Measurements from ENCODE around the gene TBC1D4.
"Not testable (repeated sequence)": the region's sequence is repeated elsewhere in the genome, so short reads cannot be mapped to it uniquely, and the experiment has no call there.

Gene TBC1D4

GRCh38 chr13:75455962-75456361, 26.0 kb downstream of the TBC1D4 start:
- in situ Hi-C loops (cut with MboI; ENCODE audit: low sequenced_read_pairs) = no loop called here

GRCh38 chr13:75454497-75454896, 27.5 kb downstream of the TBC1D4 start:
- in situ Hi-C loops (cut with MboI; ENCODE audit: low sequenced_read_pairs) = no loop called here

DNA sequence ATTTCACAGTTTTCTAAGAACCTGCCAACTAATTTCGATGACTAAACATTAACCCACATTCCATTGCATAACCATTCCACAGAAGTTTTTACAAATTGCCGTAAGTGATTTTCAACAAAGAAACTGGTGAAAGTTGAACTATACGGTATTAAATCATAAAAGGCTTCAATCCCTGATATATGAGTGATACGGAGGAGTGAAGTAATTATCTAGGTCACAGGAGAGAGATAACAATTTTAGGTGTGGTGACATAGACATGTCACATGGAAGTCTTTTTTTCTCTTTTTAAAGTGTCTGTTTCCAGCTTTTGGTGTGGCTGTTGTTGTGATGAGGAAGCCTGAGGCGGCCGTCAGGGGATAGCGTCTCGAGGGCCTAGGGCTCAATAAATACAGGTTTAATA, 29.4 kb downstream of the TBC1D4 start:
- in situ Hi-C loops (cut with MboI; ENCODE audit: low sequenced_read_pairs) = no loop called here

DNA sequence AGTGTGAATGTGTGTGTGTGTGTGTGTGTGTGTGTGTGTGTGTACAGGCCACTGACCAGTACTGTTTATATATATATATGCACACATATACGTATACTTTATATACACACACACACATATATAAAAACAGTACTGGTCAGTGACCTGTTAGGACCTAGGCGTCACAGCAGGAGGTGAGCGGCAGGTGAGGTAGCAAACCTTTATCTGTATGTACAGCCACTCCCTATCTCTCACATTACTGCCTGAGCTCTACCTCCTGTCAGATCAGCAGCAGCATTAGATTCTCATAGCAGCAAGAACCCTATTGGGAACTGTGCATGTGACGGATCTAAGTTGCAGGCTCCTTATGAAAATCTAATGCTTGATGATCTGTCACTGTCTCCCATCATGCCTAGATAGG, 34.5 kb downstream of the TBC1D4 start:
- in situ Hi-C loops (cut with MboI; ENCODE audit: low sequenced_read_pairs) = no loop called here

GRCh38 chr13:75446874-75447273, 35.1 kb downstream of the TBC1D4 start:
- in situ Hi-C loops (cut with MboI; ENCODE audit: low sequenced_read_pairs) = no loop called here

- in situ Hi-C loops (cut with MboI; ENCODE audit: low sequenced_read_pairs) = no loop called here
These were observed 36.1 kb downstream of the TBC1D4 start for GRCh38 chr13:75445717-75446499.

DNA sequence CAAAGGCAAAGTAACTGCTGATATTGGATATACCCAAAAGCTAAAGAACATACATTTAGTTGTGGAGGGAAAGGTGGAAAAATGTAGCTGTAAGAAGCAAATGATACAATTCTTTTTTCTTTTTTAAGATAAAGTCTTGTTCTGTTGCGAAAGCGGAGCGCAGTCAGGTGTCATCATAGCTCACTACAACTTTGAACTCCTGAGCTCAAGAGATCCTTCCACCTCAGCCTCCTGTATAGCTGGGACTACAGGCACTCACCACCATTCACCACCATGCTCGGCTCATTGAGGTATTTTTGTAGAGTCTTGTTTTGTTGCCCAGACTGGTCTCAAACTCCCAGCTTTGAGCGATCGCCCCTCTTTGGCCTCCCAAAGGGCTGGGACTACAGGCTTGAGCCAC, 38.0 kb downstream of the TBC1D4 start:
- in situ Hi-C loops (cut with MboI; ENCODE audit: low sequenced_read_pairs) = no loop called here

- in situ Hi-C loops (cut with MboI; ENCODE audit: low sequenced_read_pairs) = no loop called here
These were observed 38.5 kb downstream of the TBC1D4 start for GRCh38 chr13:75443356-75443958.

- in situ Hi-C loops (cut with MboI; ENCODE audit: low sequenced_read_pairs) = no loop called here
These were observed 39.2 kb downstream of the TBC1D4 start for GRCh38 chr13:75442736-75443234.

DNA sequence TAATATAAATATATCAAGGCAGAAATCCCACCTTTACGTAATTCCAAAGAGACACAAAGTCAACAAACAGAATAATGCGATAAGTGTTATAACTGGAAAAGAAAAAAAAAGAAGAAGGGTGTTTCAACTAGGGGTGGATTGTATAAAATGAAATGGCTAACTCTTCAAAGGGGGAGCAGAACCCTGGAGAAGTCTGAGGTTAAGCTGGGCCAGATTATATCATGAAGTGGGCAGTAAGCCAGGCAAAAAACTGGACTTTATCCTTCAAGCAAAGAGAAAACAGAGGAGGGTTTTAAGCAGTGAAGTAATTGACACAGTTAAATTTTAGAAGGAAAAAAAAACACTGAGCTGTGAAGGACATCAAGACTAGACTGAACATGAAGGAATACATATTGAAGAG, 41.9 kb downstream of the TBC1D4 start:
- in situ Hi-C loops (cut with MboI; ENCODE audit: low sequenced_read_pairs) = no loop called here

GRCh38 chr13:75437582-75438318, 44.2 kb downstream of the TBC1D4 start:
- in situ Hi-C loops (cut with MboI; ENCODE audit: low sequenced_read_pairs) = no loop called here

GRCh38 chr13:75434126-75434525, 47.8 kb downstream of the TBC1D4 start:
- in situ Hi-C loops (cut with MboI; ENCODE audit: low sequenced_read_pairs) = not testable (repeated sequence)

DNA sequence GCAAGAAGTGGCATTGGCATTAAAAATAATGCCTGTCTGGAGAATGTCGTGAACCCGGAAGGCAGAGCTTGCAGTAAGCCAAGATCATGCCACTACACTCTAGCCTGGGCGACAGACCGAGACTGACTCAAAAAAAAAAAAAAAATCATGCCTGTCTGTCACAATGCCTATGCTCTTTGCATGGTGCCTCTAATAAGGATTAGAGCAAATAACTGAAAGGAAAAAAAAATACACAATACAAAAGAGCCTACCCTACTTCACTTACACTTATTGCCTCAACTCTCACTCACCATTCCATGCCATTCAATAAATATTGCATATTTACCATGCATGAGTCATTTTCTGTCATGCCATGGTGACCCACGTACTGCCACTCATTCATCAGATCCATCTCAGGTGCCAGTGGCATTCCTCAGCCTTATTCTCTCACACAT, 49.1 kb downstream of the TBC1D4 start:
- in situ Hi-C loops (cut with MboI; ENCODE audit: low sequenced_read_pairs) = no loop called here

- in situ Hi-C loops (cut with MboI; ENCODE audit: low sequenced_read_pairs) = no loop called here
These were observed 49.9 kb downstream of the TBC1D4 start for GRCh38 chr13:75432045-75432444.

- in situ Hi-C loops (cut with MboI; ENCODE audit: low sequenced_read_pairs) = no loop called here
These were observed 51.3 kb downstream of the TBC1D4 start for GRCh38 chr13:75430436-75431209.

DNA sequence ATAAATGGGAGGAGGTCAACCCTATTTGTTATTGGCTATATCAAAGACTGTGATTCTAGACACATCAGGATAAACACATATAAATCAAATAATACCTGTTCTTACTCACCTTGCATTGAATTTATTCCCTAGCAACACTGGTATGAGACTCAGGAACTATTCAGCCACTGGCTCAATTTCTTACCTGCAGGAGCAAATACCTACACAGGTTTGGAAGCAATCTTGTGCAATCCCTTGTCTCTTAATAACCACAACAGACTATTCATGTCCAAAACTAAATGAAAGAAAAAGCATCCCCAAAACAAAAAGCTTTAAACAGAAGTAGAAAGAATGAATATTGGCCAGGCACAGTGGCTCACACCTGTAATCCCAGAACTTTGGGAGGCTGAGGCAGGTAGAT, 55.5 kb downstream of the TBC1D4 start:
- in situ Hi-C loops (cut with MboI; ENCODE audit: low sequenced_read_pairs) = no loop called here

DNA sequence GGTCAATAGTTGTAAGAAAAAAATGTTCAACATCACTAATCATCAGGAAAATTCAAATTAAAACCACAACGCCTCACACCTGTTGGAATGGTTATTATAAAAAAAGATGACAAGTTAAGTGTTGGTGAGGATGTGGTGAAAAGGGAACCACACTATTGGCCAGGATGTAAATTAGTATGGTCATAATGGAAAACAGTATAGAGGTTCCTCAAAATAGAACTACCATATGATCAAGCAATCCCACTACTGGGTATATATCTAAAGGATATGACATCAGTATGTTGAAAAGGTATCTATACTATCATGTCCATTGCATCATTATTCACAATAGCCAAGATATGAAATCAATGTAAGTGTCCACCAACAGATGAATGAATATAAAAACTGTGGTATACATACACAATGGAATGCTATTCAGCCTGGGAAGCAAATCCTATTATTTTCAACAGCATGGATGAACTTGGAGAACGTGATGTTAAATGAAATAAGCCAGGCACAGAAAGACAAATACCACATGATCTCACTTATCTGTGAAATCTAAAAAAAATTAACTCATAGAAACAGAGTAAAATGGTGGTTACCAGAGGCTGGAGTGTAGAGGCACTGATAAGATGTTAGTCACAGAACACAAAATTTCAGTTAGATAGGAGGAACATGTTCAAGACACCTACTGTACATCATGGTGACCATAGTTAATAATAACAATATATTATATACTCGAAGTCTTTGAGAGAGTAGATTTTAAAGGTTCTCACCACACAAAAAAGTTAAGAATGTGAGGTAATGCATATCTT, 56.6 kb downstream of the TBC1D4 start:
- in situ Hi-C loops (cut with MboI; ENCODE audit: low sequenced_read_pairs) = no loop called here

DNA sequence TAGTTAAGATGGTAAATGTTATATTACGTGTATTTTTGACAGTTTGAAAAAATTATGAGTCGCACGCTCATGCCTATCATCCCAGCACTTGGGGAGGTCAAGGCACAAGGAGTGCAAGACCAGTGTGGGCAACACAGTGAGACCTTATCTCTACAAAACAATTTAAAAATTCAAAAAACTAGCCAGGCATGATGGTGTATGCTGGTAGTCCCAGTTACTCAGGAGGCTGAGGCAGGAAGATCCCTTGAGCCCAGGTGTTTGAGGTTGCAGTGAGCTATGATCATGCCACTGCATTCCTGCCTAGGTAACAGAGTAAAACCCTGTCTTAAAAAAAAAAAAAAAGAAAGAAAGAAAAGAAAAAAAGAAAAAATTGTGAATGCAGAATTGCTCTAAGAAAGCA, 58.0 kb downstream of the TBC1D4 start:
- in situ Hi-C loops (cut with MboI; ENCODE audit: low sequenced_read_pairs) = no loop called here

- in situ Hi-C loops (cut with MboI; ENCODE audit: low sequenced_read_pairs) = no loop called here
These were observed 59.9 kb downstream of the TBC1D4 start for GRCh38 chr13:75422028-75422427.

DNA sequence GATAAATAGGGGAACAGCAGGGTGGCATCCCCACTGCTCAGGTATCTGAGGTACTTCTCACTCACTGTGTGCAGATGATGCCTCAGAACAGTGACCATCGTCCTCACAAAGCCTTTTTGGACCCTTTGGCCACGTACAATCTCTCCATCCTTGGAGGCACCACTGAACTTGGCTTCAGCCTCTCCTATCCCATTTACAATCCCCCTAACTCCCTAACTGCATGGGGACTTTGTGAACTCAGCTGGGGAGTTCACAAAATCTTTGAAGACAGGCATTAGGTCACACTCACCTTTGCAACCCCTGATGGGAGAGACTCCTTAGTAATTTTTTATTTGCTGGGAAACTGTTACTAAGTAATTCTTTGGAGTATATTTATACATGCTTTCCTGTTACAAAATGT, 60.8 kb downstream of the TBC1D4 start:
- in situ Hi-C loops (cut with MboI; ENCODE audit: low sequenced_read_pairs) = no loop called here

Measured in hTERT RPE-1 (cell line).